T-helper 1 cell (primary cell): Measurements from ENCODE around the gene OR1I1.

ENCODE experiments used
- DNase-seq, 5 donors: peaks; one replicate each; pipeline ENCODE4 v3.0.0-alpha.2; 2012 to 2020

The OR1I1 gene

GRCh38 chr19:15099017-15099582 lies 17.1 kb downstream of the OR1I1 start:
- no peak for DNase-seq

DNA sequence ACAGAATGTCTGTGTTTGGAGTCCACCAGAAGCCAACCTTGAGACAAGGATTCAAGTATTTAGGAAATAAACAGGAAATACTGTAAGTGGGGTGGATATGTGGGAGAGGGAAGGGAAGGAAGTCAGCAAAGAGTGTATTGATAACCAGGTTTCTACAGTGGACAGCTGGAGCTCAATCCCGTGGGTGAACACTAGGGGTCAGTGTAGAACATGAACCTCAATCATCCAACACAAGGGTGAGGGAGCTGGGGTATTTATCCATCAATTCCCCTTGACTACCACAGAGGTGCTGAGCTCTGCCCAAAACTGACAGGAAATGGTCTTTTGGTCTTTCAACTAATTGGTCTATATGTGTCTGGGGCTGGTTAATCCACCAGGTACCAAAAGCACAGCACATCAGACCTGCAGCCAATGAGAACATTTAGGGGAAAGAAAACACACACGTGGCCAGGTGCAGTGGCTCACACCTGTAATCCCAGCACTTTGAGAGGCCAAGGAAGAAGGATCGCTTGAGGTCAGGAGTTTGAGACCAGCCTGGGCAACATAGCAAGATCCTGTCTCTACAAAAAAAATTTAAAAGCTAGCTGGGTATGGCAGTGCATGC lies 19.6 kb downstream of the OR1I1 start:
- DNase-seq: peak in 2 of 5 donors; percentile 29 to 55

GRCh38 chr19:15104003-15104402 lies 22.0 kb downstream of the OR1I1 start:
- no peak for DNase-seq

- DNase-seq: no peak
Observed at GRCh38 chr19:15104411-15104810, 22.4 kb downstream of the OR1I1 start.

DNA sequence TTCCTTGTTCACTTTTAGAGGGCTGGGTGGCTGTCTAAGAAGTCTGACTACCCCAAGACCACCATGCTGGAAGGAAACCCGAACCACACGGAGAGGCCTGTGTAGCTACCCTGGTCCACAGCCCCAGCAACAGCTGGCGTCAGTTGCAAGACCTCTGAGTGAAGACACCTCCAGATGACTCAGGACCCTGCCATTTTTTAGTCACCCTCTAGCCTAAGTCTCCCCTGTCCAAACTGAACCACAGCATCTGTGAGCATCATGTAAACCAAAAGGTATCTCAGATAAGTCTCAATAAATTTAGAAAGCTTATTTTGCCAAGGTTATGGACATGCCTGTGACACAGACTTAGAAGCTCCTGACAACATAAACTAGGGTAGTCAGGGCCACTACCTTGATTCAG lies 23.0 kb downstream of the OR1I1 start:
- DNase-seq: no peak

DNA sequence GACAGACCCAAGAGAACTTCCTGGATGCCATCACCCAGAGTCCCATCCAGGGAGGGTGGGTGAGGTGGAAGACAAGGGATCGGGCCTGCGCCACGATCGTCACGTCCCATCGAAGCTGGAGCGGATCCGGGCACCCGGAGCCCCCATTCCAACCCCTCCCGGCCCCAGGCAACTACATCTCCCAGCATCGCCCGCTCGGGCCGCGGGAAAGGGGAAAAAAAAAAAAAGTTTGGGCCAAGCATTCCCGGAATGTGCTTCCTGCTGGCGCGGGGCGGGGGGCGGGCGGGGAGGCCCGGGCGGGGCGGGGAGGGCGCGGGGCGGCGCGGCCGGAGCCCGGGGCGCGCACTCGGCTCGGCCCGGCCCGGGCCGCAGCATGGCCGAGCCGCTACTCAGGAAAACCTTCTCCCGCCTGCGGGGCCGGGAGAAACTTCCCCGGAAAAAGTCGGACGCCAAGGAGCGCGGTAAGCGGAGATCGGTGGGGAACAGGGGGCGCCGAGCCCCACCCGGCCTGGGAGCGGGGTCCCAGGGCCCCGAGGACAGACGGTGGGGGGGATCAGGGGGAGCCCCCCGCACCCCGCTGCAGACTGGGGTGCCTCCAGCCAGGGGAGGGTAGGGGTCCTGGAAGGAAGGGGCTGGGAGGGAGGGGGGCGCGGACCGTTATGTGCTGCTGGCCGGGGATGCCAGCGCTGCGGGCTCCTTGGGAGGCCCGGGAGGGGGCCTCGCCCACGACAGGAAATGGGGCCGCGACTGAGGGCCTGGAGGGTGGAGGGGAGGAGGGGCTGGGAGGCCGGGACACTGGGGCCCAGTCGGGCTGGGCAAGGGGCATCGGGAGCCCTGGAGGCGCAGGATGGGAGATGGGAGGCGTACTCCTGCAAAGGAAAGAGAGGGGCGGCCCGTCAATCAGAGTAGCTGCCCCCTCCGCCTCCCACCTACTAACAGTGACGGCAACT lies 25.3 kb downstream of the OR1I1 start, which contains the start of gene SYDE1:
SYDE1 (plus strand) TSS at position 341 of the 950 bp plus-strand sequence; CDS start at position 374, 33 bp downstream.
- DNase-seq: no peak

- no peak for DNase-seq
Observed at GRCh38 chr19:15108145-15108844, 26.3 kb downstream of the OR1I1 start.

DNA sequence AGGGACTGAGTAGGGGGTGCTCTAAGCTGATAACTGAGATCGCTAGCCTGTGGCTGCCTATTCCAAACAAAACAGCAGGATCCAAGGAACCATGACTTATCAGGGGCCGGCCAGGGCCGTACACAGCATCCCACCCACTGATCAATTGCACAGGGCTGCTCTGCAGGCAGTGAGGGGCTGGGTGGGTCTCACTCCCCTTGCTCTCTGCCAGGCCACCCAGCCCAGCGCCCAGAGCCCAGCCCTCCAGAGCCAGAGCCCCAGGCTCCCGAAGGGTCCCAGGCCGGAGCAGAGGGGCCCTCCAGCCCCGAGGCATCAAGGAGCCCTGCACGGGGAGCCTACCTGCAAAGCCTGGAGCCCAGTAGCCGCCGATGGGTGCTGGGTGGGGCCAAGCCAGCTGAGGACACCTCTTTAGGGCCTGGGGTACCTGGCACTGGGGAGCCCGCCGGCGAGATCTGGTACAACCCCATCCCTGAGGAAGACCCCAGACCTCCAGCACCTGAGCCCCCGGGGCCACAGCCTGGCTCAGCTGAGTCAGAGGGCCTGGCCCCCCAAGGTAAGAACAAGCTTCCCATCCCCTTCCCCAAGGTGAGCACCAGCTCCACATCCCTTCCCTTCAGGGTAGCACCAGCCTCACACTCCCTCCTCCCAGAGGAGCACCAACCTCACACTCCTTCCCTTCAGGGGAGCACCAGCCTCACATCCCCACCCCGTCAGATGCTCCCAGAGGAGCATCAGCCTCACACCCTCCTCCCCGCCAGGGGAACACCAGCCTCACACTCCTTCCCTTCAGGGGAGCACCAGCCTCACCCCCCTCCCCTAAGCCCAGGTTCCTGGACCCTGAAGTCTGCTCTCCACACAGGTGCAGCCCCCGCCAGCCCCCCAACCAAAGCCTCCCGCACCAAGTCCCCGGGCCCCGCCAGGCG lies 27.1 kb downstream of the OR1I1 start:
- no peak for DNase-seq

DNA sequence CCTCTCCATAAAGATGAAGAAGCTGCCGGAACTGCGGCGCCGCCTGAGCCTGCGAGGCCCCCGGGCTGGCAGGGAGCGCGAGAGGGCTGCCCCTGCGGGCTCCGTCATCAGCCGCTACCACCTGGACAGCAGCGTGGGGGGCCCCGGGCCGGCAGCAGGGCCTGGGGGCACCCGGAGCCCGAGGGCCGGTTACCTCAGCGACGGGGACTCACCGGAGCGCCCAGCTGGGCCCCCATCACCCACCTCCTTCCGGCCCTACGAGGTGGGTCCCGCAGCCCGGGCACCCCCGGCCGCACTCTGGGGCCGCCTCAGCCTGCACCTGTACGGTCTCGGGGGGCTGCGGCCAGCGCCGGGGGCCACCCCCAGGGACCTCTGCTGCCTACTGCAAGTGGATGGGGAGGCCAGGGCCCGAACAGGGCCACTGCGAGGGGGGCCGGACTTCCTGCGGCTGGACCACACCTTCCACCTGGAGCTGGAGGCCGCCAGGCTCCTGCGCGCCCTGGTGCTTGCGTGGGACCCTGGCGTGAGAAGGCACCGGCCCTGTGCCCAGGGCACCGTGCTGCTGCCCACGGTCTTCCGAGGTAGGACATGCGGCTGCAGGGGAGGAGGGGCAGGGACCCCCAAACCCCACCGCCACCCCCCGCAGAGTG lies 27.9 kb downstream of the OR1I1 start:
- DNase-seq: no peak

GRCh38 chr19:15110418-15110815 lies 28.4 kb downstream of the OR1I1 start:
- DNase-seq: no peak

DNA sequence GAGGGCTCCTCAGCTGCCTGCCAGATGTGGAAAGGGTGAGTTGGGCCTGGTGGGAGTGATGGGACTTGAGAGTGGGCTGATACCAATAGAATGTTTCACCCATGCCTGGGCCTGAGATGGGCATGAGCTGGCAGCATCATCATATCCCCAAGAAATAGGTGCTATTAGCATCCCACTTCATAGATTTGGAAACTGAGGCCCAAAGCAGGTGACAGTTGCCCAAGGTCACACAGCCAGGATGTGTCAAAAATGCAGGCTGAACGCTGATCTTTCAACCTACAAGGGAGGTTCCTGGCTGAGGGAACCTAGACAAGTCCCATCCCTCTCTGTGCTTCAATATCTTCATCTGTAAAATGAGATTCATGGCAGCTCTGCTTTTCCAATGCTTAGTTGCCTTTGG lies 29.7 kb downstream of the OR1I1 start:
- no peak for DNase-seq

DNA sequence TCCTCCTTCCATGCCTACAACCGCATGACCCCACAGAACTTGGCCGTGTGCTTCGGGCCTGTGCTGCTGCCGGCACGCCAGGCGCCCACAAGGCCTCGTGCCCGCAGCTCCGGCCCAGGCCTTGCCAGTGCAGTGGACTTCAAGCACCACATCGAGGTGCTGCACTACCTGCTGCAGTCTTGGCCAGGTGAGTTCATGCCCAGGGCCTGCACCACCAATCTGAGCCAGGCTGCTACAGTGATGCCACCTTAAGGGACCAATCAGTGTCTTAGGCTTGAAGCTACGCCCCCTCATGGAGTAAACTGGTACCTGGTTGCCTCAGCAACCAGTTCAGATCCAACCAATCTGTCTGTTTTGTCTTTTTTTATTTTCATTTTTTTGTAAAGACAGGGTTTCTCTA lies 30.4 kb downstream of the OR1I1 start:
- DNase-seq: no peak

DNA sequence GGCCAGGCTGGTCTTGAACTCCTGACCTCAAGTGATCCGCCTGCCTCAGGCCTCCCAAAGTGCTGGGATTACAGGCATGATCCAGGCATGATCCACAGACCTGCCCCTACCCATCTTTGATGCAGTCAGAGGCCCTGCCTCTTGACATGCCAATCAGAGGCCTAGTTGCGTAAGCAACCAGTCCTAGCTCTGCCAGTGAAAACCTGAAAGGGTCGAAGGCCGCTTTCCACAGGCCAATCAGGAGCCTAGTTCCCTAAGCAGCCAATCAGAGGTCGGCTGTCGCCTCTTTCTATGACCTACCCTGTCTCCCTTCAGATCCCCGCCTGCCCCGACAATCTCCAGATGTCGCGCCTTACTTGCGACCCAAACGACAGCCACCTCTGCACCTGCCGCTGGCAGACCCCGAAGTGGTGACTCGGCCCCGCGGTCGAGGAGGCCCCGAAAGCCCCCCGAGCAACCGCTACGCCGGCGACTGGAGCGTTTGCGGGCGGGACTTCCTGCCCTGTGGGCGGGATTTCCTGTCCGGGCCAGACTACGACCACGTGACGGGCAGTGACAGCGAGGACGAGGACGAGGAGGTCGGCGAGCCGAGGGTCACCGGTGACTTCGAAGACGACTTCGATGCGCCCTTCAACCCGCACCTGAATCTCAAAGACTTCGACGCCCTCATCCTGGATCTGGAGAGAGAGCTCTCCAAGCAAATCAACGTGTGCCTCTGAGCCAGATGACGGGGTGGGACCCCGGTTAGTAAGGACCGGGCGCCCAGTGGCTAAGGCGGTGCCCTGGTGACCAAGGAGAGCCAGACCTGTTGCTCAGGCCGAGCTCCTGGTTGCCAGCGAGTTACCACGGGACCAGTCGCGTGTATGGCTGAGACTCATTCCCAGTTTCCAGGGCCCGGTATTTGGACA lies 31.5 kb downstream of the OR1I1 start:
- DNase-seq: no peak

DNA sequence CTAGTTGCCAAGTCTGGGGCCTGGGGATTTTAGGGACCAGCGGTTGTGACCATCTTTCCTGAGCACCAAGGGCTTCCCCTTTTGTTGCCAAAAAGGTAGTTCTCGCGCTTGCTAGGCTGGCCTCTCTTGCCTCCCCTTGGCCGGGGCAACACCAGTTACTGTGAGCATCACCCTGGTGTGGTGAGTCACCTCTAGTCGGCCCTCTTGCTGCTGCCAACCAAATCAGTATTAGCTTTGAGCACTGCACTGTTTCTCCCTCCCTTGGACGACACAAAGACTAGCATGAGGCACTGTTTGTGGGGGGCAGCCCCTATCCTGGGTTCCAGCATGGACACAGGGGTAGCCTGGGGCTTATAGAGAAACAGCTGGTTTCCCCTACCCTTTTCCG lies 32.1 kb downstream of the OR1I1 start:
- DNase-seq: no peak

GRCh38 chr19:15115080-15115479 lies 33.1 kb downstream of the OR1I1 start:
- no peak for DNase-seq

DNA sequence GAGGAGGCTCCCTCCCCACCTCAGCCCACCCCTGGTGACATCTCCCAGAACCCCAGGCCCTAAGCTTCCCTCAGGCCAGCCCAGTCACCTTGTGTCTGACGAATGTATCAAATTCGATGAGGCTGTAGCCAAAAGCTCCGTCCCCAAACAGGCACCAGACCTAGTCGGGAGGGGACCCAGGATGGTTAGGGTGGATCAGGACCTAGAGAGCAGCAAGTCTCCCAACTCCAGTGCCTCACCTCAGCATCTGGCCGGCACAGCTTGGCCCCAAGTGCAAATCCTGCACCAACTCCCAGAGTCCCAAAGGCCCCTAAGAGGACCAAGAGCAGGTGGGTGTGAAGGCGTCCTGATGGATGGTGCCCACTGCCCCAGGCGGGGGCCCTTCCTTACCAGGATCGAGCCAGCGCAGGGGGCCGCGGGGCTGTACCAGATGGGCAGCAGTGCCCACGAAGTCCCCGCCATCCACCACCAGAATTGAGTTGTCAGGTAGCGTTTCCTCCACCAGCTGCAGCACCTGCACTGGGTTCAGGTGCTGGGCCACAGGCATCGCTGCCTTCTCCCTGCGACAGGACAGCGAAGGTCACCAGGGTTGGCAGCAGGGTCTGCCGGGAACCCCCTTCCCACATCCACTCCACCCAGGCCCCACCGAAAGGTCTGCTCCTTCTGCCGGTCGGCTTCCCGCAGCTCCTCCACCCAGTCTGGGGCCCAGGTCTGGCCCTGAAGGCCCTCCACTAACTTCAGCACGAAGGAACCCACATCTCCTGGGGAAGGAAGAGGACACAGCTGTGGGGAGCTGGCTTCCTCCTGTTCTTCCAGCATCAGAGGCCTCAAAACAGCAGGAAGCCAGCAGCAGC lies 34.0 kb downstream of the OR1I1 start:
- DNase-seq: no peak

DNA sequence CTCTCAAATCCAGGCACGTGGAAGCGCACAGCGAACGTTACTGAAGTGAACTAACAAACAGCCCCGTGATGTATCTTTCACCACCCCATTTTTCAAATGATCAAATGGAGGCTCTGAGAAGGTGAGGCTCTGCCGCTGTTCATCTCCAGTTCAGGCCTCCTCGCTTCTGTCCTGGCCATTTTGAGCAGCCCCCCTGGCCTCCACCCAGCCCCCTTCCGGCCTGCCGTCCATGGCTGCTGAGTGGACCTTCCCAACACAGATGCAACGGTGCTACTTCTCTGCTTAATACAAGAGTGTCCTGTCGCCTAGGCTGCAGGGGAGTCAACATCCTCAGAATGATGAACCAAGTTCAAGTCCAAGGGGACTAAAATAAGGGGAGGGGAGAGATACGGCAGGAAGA lies 34.8 kb downstream of the OR1I1 start:
- DNase-seq: no peak

GRCh38 chr19:15118248-15118647 lies 36.2 kb downstream of the OR1I1 start:
- no peak for DNase-seq

DNA sequence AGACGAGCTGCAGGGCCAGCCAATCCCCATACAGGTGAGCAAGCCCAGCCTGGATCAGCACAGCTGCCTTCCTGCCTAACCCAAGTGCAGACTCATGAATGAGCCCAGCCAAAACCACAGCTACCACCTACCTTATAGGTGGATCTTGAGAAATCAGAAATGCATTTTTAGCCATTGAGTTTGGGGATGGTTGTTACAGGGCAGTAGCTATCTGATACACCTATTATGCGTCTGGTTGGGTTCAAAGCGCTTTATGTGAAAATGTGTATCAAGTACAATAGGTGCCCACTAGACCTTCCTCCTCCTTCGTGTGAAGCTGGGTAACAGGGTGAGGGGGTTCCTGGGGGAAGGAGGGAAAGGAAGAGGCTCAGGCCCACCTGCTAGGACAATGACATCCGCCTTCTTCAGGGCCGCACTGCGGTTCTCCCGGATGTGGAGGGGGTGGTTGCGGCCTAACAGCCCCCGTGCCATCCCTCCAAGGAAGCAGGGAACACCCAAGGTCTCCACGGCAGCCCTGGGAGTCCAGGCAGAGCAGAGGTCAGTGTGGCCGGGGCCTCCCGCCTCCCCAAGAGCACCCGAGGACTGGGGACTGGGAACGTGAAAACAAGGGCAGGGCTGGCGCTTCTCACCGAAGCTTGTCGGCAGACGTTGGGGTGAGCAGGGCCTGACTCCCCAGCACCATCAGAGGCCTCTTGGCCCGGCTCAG lies 36.9 kb downstream of the OR1I1 start:
- no peak for DNase-seq
